ENCODE results near the gene TMPRSS12.

GRCh38 chr12:50887191-50887590, 44.5 kb downstream of the TMPRSS12 start:
- TF ChIP-seq CTCF (IDR thresholded peaks at IDR 0.05) (no peak), POLR2A (IDR thresholded peaks at IDR 0.05) (no peak), POLR2AphosphoS5 (IDR thresholded peaks at IDR 0.05) (no peak)
